NCI-H446 treated with DMSO at 0.1 percent for 48 hours (cell line): ENCODE results near the gene PSG7.
"Not testable (repeated sequence)": the region's sequence is repeated elsewhere in the genome, so short reads cannot be mapped to it uniquely, and the experiment has no call there.

Experiments
- DNase-seq: peaks from one replicate; lab custom pipeline; 2025; lab: John Stamatoyannopoulos, UW

The PSG7 gene

DNA sequence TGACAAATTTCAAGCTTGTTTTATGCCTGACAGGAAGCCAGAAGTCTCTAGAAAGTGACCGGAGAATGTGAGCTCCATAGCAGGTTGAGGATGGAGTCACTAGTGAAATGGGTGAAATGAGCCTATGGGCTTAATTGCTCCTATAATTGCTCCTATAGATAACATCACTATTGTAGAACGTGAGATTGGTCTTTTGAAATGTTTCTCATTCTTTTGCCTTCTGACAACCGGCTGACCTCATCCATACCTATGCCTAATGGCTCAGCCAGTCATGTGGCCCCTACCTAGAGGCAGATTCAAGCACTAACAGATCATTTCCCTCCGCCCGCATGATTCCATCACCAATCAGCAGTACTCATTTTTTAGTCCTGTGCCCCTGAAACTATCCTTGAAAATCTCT is 23.5 kb downstream of the PSG7 start:
- DNase-seq, result not testable (repeated sequence)

DNA sequence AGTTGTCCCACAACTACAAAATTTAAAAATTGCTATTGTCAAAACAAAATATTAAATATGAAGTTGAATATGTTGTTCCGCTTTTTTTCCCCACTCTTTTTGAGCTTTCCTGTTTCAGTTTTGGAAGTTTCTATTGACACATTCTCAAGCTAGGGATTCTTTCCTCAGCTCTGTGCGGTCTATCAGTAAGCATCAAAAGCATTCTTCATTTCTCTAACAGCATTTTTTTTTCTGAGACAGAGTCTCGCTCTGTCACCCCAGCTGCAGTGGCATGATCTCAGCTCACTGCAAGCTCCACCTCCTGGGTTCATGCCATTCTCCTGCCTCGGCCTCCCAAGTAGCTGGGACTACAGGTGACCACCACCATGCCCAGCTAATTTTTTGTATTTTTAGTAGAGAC is 24.1 kb downstream of the PSG7 start:
- DNase-seq, result not testable (repeated sequence)

DNA sequence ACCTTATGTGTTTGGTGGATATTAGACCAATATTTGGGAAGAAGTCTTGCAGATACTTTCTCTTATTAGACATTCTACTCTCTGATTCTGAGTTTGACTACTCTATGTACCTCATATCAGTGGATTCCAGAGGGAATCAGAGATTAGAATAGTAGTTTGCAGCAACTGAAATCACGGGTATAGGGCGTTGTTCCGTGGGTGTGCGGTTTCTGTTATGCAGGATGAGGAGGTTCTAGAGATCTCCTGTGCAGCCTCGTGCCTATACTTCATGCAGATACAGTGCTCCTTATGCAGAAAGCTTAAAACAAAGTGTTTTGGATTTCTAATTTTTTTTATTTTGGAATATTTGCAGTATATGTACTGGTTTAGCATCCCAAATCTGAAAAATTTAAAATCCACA is 25.3 kb downstream of the PSG7 start:
- DNase-seq, result not testable (repeated sequence)

DNA sequence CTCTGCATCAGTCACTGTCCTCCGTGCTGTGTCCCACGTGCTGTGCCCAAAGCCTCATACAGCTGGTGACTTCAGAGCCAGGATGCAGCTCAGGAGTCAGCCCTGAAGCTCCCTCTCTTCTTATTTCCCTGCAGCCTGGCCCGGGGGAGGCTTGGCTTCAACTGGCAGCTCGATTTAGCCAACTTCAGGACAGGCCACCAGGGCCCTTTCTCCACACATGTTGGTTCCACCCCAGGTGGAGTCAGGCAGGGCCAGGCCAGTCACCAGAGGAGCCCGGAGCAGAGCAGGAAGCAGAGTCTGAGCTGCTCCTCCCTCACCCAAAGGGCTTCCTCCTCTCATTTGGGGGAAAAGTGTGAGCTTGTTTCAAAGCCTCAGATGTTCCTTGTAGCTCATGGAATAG is 30.8 kb downstream of the PSG7 start:
- not testable (repeated sequence) for DNase-seq

DNA sequence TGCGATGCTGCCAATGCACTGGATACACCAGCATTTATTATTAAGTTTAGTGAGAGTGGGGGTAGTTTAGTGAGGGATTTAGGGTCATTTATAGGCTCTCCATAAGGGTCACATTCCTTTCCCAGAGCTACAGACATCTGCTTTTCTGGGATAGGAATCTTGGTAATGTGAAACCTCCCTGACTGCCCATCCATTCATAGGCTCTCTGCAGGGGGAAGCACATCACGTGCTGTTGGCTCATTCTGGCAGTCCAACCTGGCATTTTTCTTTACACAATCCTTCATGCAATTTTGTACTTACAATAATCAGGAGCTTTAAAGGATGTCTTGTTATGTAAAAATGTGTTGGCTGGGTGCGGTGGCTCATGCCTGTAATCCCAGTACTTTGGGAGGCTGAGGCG is 36.4 kb downstream of the PSG7 start:
- DNase-seq, result not testable (repeated sequence)

DNA sequence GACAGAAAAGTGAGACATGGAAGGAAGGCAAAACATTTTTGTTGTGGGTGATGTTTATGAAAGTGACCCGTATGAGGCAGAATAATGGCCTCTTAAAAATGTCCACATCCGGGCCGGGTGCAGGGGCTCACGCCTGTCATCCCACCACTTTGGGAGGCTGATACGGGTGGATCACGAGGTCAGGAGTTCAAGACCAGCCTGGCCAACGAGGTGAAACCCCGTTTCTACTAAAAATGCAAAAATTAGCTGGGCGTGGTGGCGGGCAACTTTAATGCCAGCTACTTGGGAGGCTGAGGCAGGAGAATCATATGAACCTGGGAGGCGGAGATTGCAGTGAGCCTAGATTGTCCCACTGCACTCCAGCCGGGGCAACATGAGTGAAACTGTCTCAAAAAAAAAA is 37.3 kb downstream of the PSG7 start:
- not testable (repeated sequence) for DNase-seq

DNA sequence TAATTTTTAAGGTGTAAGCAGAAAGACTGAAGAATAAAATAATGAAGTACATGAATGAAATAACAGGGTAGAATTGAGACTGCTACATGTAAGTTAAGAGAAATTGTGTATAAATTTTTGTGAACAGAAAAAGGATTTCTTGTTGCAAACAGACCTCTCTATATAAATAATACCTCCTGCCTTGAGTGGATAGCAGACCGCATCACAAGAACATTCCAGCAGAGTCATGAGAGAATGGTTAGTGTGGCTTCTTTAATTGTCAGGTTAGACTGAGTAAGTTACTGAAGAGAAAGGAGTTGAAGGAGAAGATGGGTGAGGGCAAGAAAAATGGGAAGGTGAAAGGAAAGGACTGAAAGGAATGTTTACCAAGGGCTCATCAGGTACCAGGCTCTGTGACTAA is 37.9 kb downstream of the PSG7 start:
- DNase-seq, result not testable (repeated sequence)

DNA sequence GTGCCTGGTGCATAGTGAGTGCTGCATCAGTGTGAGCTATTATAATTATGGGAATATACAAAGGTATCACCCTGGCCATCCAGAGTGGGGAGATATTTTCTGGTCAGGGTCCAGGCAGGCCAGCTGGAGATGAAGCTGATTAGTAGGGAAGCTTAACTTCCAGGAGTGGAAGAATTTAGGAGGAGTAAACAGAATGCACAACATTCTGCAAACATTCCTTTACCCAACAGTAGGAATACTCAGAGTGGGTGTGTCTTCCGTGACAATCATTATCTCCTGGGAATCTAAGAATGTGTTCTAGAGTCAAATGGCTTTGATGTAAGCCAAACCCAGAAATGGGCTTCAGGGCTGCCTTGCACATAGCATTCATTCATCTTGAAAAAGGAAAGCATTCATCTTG is 38.4 kb downstream of the PSG7 start:
- not testable (repeated sequence) for DNase-seq

DNA sequence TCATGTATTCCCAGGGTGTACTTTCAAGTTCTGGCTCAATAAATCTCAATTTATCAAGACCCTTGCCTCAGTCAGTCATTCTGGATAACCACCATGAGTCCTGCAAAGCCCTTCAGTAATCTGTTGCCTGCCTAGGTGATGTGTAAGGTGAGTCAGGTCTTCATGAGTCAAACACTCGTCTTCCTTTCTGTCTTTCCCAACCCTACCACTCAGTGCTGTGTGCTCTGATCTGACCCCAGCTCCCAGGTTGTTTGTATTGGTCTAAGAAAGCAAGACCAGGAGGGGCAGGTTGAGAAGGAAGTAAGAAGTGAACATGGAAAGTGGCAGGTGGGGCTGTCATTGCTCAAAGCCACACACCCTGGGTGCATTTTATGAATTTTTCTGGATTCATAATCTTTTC is 39.3 kb downstream of the PSG7 start:
- not testable (repeated sequence) for DNase-seq

DNA sequence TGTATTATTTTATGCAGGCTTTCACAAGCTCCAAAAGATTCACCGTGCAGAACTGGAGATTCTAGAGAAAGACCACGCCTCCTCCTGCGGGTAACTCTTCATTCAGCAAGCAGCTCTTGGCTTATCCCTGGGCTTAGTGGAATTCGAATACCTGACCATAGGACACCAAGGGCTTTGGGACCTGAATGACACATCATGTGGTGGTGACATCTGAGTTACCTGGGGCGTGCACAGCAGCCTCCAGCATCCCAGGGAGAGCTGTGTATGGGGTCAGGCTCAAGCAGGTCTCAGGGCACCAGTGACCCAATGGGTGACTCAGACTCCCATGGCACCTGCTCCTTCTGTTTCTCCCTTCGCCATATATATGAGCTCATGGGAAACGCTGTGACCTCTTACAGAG is 46.6 kb downstream of the PSG7 start:
- not testable (repeated sequence) for DNase-seq

DNA sequence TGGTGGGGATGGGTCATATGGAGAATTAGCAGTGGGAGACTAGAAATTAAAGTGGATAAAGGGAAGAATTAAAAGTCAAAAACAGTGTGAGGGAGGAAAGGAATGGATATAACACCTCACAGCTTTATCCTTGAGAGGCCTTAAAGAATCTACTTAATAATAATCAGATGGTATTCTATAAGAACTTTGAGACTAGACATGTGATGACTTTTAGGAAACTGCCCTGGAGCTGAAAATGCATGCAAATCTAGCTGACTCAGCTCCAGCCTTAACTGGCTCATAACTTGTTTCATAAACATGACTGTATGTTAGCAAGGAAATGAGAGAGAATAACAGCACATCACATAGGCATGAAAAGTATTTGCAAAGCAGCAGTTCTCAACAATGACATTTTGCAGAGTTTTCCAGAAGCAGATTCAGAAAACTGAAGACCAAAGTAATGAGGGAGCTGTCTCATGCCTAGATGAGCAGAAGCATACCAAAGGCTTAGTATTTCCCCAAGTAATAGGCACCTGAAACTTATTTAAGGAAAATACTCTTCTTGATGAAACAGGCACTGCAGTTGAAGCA is 49.0 kb downstream of the PSG7 start:
- not testable (repeated sequence) for DNase-seq

DNA sequence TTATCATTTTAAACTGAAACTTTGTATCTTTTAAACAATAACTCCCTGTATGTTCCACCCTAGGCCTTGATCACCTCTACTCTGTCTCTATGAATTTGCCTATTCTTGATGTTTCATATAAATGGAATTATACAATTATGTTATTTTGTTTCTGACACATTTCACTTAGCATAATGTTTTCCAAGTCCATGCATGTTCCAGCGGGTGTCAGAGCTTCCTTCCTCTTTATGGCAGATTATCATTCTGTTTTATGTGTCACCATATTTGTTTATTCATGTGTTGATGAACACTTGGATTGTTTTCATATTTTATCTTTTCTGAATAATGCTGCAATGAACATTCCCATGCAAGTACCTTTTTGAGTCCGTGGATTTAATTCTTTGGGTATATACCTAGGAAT is 54.3 kb downstream of the PSG7 start:
- not testable (repeated sequence) for DNase-seq

DNA sequence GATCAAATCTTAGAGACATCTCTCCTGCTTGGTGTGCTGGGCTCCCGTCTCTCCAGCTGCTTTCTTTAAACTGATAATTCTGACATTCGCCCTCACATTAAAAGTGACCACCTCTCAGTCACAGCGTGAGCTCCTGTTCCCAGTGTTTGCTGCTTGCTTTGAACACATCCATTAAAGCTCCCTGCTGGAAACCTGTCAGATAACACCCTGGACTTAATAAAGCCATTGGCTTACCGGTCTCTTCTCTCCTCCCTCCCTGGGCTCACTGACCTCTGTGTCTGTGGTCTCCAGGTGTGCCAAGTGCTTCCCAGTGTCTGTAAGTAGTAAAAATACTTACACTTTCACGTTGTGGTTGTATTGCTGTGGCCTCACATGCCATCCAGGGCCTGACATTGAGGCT is 55.0 kb downstream of the PSG7 start:
- not testable (repeated sequence) for DNase-seq

DNA sequence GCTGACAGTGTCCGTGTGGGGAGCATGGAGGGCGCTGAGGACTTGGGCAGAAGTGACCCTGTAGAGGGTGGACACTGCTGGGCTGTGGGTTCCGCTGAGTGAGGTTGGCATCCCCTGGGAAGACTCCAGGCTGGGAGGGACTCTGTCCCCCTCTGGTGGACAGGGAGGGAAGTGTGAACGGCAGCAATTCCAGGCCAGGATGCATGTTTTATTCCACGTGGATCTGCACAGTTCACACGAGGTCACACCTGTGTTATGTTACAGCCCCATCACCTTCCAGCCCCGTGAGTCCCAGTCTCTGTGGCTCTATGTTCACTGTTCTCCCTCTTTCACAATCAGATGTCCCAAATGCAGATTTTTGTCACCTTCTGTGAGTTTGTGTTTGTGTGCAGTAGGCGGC is 55.7 kb downstream of the PSG7 start:
- not testable (repeated sequence) for DNase-seq

DNA sequence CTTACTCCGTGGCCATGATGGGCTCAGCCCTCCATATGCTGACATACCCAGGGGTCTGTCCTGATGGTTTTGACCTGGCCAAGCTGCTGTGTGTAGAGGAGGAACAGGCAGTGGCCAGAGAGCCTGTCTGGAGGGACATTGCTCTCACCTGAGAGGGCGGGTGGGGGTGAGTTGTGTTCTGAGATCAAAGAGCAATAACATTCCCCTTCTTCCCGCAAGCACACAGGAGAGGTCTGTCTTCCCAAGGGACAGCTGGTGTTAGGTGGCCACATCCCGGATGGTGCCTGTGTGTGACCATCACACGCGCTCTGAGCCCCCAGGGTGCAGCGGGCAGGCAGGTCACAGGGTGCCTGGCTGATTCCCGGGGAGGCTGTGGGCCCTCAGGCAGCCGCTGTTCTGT is 56.4 kb downstream of the PSG7 start:
- not testable (repeated sequence) for DNase-seq

DNA sequence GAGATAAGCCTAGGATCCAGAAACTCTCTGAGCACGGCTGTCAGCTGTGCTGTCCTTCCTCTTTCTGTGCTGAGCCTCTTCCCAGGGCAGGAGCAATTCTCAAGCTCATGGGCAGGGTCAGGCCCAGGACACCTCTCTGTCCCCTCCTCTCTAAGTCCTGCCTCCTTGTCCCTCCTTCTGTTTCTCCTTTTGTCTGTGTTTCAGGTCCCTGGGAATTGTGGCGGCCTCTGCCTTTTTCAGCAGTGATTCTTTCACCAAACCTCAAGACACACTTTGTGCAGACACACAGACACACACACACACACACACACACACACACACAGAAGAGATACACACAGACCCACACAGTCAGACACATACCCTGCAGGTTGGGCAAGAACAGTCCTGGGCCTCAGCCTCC is 57.4 kb downstream of the PSG7 start, which contains the start of gene PSG1:
Gene PSG1, minus strand, starts transcription at position 101 of the 400 bp plus-strand sequence. CDS start 132 bp downstream, outside the sequence.
- DNase-seq, result no peak

DNA sequence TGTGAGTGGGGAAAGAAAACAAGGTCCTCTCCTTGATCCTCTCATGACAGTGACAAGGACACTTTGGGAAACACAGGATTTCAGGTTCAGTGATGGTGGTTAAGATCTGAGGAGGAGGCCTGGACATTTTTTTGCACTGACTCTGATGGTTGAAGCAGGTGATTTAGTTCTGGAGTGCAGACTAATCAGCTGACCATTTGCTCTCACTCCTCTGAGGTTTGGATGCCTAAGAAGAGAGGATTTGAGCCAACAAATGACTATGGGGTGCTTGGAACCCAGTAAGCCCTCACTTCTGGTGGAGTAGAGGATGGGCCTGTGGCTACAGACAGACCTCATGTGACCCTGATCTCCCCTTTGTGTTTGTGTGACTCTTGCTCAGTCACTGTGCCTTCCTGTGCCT is 60.4 kb downstream of the PSG7 start:
- DNase-seq, result not testable (repeated sequence)

DNA sequence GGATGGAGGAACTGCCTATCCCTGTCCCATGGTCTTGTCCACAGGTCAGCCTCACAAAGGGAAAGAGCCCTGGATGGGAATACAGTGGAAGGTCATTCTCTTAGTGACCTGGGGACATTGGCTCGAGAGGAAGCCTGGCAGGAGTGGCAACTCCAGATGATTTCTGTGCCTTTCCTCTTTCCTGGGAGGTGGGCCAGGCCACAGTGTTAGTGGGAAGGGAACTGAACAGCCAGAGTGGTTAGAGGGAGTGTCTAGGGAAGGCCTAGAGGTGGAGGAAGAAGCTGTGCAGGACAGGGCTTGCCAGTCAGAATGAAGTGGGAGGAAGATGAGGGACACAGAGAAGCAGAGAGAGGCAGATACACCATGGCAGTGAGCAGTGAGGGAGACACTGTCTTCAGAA is 61.1 kb downstream of the PSG7 start:
- not testable (repeated sequence) for DNase-seq

DNA sequence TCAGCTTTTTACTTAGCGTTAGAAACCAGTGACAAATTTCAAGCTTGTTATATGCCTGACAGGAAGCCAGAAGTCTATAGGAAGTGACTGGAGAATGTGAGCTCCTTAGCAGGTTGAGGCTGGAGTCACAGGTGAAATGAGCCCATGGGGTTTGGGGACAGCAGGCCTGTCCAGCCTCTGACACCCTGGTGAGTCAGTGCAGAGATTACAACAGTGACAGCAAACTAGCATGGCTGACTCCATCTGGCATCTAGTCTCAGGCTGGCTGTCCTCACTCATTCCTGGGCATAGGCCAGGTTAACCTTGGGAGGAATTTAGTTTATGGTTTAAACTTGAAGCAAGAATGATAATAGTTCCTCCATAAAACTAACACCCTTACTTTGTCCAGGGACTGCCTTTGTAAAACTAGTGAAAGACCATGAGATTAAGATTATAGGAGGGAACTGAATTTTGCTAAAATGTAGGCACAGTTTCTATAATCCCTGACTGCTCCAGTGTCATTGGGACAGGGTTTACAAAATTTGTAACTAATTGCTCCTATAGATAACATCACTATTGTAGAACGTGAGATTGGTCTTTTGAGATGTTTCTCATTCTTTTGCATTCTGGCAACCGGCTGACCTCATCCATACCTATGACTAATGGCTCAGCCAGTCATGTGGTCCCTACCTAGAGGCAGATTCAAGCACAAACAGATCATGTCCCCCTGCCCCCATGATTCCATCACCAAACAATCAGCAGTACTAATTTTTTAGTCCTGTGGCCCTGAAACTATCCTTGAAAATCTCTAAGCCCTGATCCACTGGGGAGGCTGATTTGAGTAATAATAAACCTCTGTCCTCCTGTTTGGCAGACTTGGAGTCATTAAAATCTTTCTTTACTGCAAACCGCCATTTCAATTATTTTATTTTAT is 61.9 kb downstream of the PSG7 start:
- DNase-seq, result not testable (repeated sequence)

DNA sequence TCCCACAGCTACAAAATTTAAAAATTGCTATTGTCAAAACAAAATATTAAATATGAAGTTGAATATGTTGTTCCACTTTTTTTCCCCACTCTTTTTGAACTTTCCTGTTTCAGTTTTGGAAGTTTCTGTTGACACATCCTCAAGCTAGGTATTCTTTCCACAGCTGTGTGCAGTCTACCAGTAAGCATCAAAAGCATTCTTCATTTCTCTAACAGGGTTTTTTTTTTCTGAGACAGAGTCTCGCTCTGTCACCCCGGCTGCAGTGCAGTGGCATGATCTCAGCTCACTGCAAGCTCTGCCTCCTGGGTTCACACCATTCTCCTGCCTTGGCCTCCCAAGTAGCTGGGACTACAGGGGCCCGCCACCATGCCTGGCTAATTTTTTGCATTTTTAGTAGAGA is 62.9 kb downstream of the PSG7 start:
- DNase-seq, result not testable (repeated sequence)
